ENCODE measurements around the gene GALNT12. TPM values are rescaled to one million over a fixed set of nuclear protein-coding genes. Genes with fewer than 3 reads are reported as not detected.

GALNT12 gene
- total RNA-seq, 2 experiments from 2014 or later, result 6.6 to 6.9 TPM

- POLR2A ChIA-PET, result no interaction called here
- CTCF ChIA-PET, result no interaction called here
Observed at GRCh38 chr9:98822661-98823060, 15.2 kb downstream of the GALNT12 start.

DNA sequence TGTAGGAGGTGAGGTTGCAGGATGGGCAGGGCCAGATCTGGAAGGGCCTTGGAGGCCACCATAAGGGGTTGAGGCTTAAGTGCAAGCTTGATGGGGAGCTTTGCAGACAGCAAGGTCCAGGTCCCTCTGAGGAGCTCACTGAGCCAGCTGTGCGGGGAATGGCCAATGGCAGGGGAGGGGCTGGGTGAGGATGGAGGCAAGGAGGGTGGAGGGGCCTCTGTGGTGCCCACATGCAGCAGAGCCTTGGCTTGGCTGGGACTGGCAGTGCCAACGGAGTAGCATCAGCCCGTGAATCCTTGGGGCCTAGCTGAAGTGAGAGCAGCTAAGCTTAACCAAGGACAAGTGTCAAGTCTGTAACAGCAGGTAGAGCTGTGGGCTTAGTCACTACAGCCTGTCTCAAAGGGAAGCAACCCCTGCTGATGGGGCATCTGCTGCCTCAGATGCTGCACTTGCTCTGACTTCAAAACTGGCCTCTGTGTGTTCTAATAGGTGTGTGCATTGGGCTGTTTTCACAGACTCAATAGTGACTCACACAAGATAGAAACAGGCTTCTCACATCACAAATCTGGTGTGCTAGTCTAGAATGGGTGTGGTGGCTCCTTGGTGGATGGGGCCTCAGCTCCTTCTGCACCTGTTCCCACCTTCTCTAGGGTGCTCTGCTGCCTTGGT, 16.3 kb downstream of the GALNT12 start:
- CTCF ChIA-PET, result no interaction called here
- POLR2A ChIA-PET, result no interaction called here

GRCh38 chr9:98825414-98825813, 17.9 kb downstream of the GALNT12 start:
- CTCF ChIA-PET, result no interaction called here
- POLR2A ChIA-PET, result interaction anchor here (0.6 kb wide), 1 partner anchor 1012 kb away, joined by 3 read pairs; no protein-coding TSS in a partner anchor

DNA sequence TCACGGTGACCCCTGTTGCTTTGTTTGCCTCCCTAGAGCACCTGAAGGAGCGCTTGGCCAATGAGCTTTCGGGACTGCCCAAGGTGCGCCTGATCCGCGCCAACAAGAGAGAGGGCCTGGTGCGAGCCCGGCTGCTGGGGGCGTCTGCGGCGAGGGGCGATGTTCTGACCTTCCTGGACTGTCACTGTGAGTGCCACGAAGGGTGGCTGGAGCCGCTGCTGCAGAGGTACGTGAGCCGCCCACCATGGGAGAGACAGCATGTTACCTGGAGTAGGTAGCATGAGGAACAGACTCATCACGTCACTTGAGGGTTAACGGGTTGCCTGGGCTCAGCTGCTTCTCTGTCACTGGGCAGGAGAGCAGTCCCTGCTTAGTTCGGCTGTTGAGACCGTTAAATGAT, 19.2 kb downstream of the GALNT12 start:
- ChIA-PET POLR2A (no interaction called here), CTCF (no interaction called here)

DNA sequence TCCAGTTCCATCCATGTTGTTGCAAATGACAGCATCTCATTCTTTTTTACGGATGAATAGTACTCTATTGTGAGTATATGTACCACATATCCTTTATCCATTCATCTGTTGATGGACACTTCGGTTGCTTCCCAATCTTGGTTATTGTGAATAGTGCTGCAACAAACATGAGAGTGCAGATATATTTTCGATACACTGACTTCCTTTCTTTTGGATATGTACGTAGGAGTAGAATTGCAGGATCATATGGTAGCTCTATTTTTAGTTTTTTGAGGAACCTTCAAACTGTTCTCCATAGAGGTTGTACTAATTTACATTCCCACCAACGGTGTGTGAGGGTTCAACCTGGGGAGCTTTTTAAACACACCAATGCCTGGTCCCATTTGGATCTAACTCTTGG, 22.3 kb downstream of the GALNT12 start:
- POLR2A ChIA-PET, result no interaction called here

GRCh38 chr9:98830554-98830953, 23.1 kb downstream of the GALNT12 start:
- ChIA-PET CTCF (no interaction called here), POLR2A (no interaction called here)

More for the DNA sequence above, 22.3 kb downstream of the GALNT12 start:
- CTCF ChIA-PET, result no interaction called here

DNA sequence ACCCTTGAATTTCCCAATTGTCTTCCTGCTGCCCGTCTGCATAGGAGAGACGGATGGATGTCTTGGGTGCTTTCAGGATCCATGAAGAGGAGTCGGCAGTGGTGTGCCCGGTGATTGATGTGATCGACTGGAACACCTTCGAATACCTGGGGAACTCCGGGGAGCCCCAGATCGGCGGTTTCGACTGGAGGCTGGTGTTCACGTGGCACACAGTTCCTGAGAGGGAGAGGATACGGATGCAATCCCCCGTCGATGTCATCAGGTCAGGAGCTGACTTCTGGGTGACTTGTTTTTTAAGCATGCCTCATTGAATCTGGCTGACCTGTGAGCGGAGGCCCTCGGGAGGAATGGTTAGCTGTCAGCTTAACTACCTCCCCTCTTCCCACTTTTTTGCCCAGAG, 24.2 kb downstream of the GALNT12 start:
- ChIA-PET POLR2A (no interaction called here), CTCF (no interaction called here)

DNA sequence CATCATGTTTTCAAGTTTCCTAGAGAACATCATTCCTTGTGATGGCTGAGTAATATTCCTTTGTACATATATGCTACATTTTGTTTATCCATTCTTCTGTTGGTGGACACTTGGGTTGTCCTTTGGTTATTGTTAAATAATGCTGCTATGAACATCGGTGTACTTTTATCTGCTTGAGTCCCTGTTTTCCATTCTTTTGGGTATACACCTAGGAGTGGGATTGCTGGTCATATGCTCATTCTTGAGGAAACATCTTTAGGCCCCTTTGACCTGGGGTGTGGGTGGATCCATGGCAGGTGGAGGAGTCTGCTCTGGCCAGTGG, 25.3 kb downstream of the GALNT12 start:
- ChIA-PET CTCF (no interaction called here), POLR2A (no interaction called here)

- CTCF ChIA-PET, result no interaction called here
Observed at GRCh38 chr9:98833090-98833956, 25.9 kb downstream of the GALNT12 start.

GRCh38 chr9:98834386-98834785, 26.9 kb downstream of the GALNT12 start:
- ChIA-PET POLR2A (no interaction called here), CTCF (no interaction called here)

More at GRCh38 chr9:98833090-98833956, 25.9 kb downstream of the GALNT12 start:
- POLR2A ChIA-PET, result no interaction called here

- ChIA-PET POLR2A (no interaction called here), CTCF (no interaction called here)
Observed at GRCh38 chr9:98836206-98836605, 28.7 kb downstream of the GALNT12 start.

GRCh38 chr9:98837516-98837915, 30.0 kb downstream of the GALNT12 start:
- POLR2A ChIA-PET, result no interaction called here

DNA sequence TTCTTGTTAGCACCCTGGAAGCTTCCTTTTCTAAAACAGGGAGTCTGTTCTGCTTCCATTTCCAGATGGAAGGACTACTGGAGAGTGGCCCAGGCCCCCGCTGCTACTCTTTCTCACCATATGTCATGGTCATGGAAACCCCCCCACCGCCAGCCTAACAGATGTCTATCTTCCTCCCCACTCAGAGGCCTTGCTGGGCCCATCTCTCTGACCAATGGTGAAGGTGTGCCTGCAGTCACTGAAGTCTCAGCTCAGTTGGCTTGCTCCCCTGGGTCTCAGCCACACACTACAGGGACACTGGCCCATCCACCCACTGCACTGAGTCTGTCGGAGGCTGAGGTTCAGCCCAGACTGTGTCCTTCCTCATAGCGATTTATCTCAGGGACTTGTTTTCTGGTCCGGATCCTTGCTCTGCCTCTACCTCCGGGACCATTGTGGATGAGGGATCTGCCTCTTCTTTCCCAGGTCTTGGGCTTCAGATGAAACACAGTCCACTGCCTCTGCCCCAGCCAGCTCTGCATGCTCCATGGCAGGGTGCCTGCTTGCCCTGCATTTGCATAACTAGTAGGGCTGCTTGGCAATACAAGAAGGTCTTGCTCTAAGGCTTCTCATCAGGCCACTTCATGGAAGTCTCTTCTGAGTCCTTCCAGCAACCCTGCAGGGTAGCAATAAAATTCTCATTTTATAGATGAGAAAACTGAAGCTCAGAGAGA, 30.8 kb downstream of the GALNT12 start:
- ChIA-PET CTCF (interaction anchor here (1.8 kb wide), 1 partner anchor 10 kb away, joined by 7 read pairs; no protein-coding TSS in a partner anchor), POLR2A (no interaction called here)

More at GRCh38 chr9:98837516-98837915, 30.0 kb downstream of the GALNT12 start:
- CTCF ChIA-PET, result interaction anchor here (1.8 kb wide), 1 partner anchor 11 kb away, joined by 7 read pairs; no protein-coding TSS in a partner anchor

- CTCF ChIA-PET, result interaction anchor here (1.8 kb wide), 1 partner anchor 9 kb away, joined by 7 read pairs; no protein-coding TSS in a partner anchor
- POLR2A ChIA-PET, result no interaction called here
Observed at GRCh38 chr9:98838868-98839565, 31.5 kb downstream of the GALNT12 start.

DNA sequence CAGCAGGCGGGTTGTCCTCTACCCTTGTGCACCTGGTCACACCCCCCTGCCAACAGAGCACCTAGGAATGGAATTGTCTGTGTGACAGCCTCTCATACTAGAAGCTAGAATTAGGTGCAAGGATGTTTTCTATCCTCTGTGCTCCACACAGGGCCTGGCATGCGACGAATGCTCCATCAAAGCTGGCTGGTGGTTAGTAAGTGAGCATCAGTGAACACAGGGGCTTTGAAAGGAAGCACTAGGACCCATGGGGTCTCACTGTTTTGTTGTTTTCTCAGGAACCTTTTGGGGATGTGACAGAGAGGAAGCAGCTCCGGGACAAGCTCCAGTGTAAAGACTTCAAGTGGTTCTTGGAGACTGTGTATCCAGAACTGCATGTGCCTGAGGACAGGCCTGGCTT, 32.3 kb downstream of the GALNT12 start:
- CTCF ChIA-PET, result interaction anchor here (0.7 to 1.0 kb wide), 2 partner anchors 9 to 159 kb away, joined by 3 read pairs; no protein-coding TSS in a partner anchor

DNA sequence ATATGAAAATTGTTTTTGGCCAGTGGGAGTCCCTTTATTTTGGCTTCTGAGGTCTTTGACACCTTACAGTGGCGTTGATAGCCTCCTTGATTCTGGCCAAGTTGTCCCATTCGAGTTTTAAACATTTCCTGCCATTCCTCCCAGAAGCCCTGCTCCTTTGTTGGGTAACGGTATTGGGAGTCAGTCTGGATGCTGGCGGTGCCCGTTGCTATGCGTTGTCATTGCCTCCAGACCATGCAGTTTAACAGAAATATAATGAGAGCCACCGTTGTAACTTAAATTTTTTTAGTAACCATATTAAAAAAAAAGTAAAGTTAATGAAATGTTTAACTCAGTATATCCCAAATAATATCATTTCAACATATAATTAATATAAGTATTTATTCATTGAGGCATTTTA, 35.0 kb downstream of the GALNT12 start:
- CTCF ChIA-PET, result no interaction called here
- POLR2A ChIA-PET, result no interaction called here

More for the DNA sequence above, 32.3 kb downstream of the GALNT12 start:
- POLR2A ChIA-PET, result no interaction called here

DNA sequence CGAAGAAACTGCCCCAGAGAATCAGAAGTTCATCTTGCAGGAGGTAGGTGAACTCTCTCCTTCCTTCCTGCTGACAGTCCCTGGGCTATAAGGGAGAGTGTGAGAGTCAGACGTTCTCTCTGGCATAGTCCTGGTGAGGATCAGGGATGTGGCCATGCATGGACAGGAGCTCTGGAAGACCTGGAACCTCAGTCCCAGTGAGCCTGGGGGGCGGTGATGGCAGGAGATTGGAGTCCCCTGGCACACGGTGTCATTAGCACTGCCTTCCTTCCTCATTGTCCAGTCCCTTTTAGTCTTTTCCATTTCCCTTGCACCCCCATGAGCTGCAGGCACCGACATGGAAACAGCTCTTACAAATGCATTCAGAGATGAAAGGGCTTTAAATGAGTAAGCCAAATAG, 38.6 kb downstream of the GALNT12 start:
- POLR2A ChIA-PET, result no interaction called here
- CTCF ChIA-PET, result interaction anchor here (1.6 to 1.7 kb wide), 2 partner anchors 8 to 295 kb away, joined by 4 to 6 read pairs; no protein-coding TSS in a partner anchor

GRCh38 chr9:98846879-98847278, 39.4 kb downstream of the GALNT12 start:
- CTCF ChIA-PET, result interaction anchor here (0.7 to 1.7 kb wide), 3 partner anchors 128 to 459 kb away, joined by 4 to 5 read pairs (median 4); no protein-coding TSS in a partner anchor
- POLR2A ChIA-PET, result no interaction called here

GRCh38 chr9:98848450-98849149, 41.1 kb downstream of the GALNT12 start:
- POLR2A ChIA-PET, result no interaction called here
- CTCF ChIA-PET, result interaction anchor here (0.6 to 2.3 kb wide), 15 partner anchors 8 to 294 kb away, joined by 3 to 7 read pairs (median 4); partner anchors contain the start of gene GALNT12

Measured in activated CD8-positive, alpha-beta memory T cell treated with anti-CD3 and anti-CD28 coated beads for 36 hours (primary cell).